Keratinocyte (primary cell): ENCODE data around the gene FDX2. TPM values are rescaled to one million over a fixed set of nuclear protein-coding genes. Genes with fewer than 3 reads are reported as not detected.
"Not testable (repeated sequence)": the region's sequence is repeated elsewhere in the genome, so short reads cannot be mapped to it uniquely, and the experiment has no call there.

ENCODE experiments used
- DNase-seq: peaks from one replicate; pipeline ENCODE4 v3.0.0-alpha.2; 2011; ENCODE audit warnings: low read depth, missing footprints, low spot score
- FAIRE-seq: peaks from 2 replicates; lab custom pipeline; 2011; peaks lifted over from hg19 to GRCh38; lab: Jason Lieb, UNC
- H2AFZ ChIP-seq: 2 replicates; pipeline ENCODE4 v1.6.0; 2012; ENCODE audit warnings: low read length, control low read depth, inconsistent platforms; ENCODE audit not compliant: control insufficient read depth
- H3K27ac ChIP-seq: 2 replicates; pipeline ENCODE4 v1.5.1; 2011; ENCODE audit warnings: low read length; ENCODE audit not compliant: control insufficient read depth, insufficient read depth
- H3K27me3 ChIP-seq: 3 replicates; pipeline ENCODE4 v1.6.0; 2011; ENCODE audit warnings: low read length; ENCODE audit not compliant: control insufficient read depth, insufficient read depth; ENCODE audit errors: extremely low read depth
- H3K36me3 ChIP-seq, 2 experiments: 2 replicates in 1 of 2; 3 replicates in 1 of 2; pipeline ENCODE4 v1.5.1; 2011; ENCODE audit warnings: low read length in 2 of 2, mild to moderate bottlenecking in 1 of 2; ENCODE audit not compliant: control insufficient read depth in 2 of 2, insufficient read depth in 2 of 2; ENCODE audit errors: extremely low read depth in 1 of 2
- H3K4me1 ChIP-seq: 3 replicates; pipeline ENCODE4 v1.5.1; 2011; ENCODE audit warnings: low read length; ENCODE audit not compliant: control insufficient read depth, insufficient read depth; ENCODE audit errors: extremely low read depth
- H3K4me2 ChIP-seq: 3 replicates; pipeline ENCODE4 v1.6.0; 2011; ENCODE audit warnings: low read depth, low read length; ENCODE audit not compliant: control insufficient read depth, insufficient read depth; ENCODE audit errors: extremely low read depth
- H3K4me3 ChIP-seq, 3 experiments: fragments of 200-600 bp in 1 of 3; sonication (generic) in 1 of 3; 2 replicates in 2 of 3; 3 replicates in 1 of 3; pipeline ENCODE4 v1.5.1; 2011 to 2016; ENCODE audit warnings: low read length in 3 of 3, mild to moderate bottlenecking in 3 of 3, control low read depth in 2 of 3, inconsistent platforms in 1 of 3, low read depth in 1 of 3, mixed read lengths in 1 of 3, mixed run types in 1 of 3, moderate library complexity in 1 of 3; ENCODE audit not compliant: control insufficient read depth in 2 of 3, insufficient read depth in 2 of 3; ENCODE audit errors: extremely low read depth in 1 of 3
- H3K79me2 ChIP-seq: 2 replicates; pipeline ENCODE4 v1.6.0; 2012; ENCODE audit warnings: low read length; ENCODE audit not compliant: control insufficient read depth, insufficient read depth
- H3K9ac ChIP-seq: 3 replicates; pipeline ENCODE4 v1.6.0; 2011; ENCODE audit warnings: low read length; ENCODE audit not compliant: control insufficient read depth, insufficient read depth; ENCODE audit errors: extremely low read depth
- H3K9me1 ChIP-seq: 3 replicates; pipeline ENCODE4 v1.6.0; 2011; ENCODE audit warnings: low read length; ENCODE audit not compliant: control insufficient read depth, insufficient read depth; ENCODE audit errors: extremely low read depth
- H3K9me3 ChIP-seq: 2 replicates; pipeline ENCODE4 v1.5.1; 2012; ENCODE audit warnings: low read depth, low read length; ENCODE audit not compliant: control insufficient read depth
- H4K20me1 ChIP-seq: 3 replicates; pipeline ENCODE4 v1.6.0; 2011; ENCODE audit warnings: low read length; ENCODE audit not compliant: control insufficient read depth, insufficient read depth; ENCODE audit errors: extremely low read depth
- CTCF ChIP-seq, 3 experiments: IDR thresholded peaks in 1 of 3; conservative IDR thresholded peaks in 1 of 3; optimal IDR thresholded peaks in 1 of 3; 2 replicates in 2 of 3; 3 replicates in 1 of 3; pipeline versions ENCODE3 to v1.5.1; 2011; ENCODE audit warnings: low read length in 3 of 3, mild to moderate bottlenecking in 3 of 3, moderate library complexity in 2 of 3, control low read depth in 1 of 3, inconsistent platforms in 1 of 3; ENCODE audit not compliant: insufficient read depth in 2 of 3; ENCODE audit errors: extremely low read depth in 1 of 3
- EZH2 ChIP-seq: IDR thresholded peaks from one replicate; pipeline ENCODE4 v1.6.1; 2012; ENCODE audit warnings: inconsistent platforms, mild to moderate bottlenecking, low read length, moderate library complexity
- dilution Hi-C: fragments of 300-500 bp; cut with MboI; formaldehyde crosslinking; loops from one replicate; pipeline ENCODE4 v1.7.0; 2020; ENCODE audit warnings: low sequenced_read_pairs; ENCODE audit not compliant: extremely low pct_ligation_motif_present
- polyA plus RNA-seq, 5 experiments: library from polyadenylated mRNA; depleted of rRNA in 3 of 5; stranded (reverse) in 3 of 5; stranded (forward) in 1 of 5; unstranded in 1 of 5; fragments of >200 nt; gene quantifications; 1 replicate in 1 of 5; 2 replicates in 3 of 5; 3 replicates in 1 of 5; pipeline versions ENCODE4 v1.2.1 to v1.2.3, GENCODE V29; 2011 to 2012; ENCODE audit warnings: missing spikeins in 2 of 5, low read depth in 1 of 5, low replicate concordance in 1 of 5

FDX2 gene
- polyA plus RNA-seq, 1 donor (not counting 4 experiments of a cell fraction or from before 2014, with no cell fraction given), result 19.2 TPM

- H3K9me3 ChIP-seq, result no peaks in the 10 kb centered on the region
- FAIRE-seq (no peak), DNase-seq (no peak)
- H2AFZ ChIP-seq, result no peak overlapping the region
- TF ChIP-seq EZH2, result no peak
- no peak for TF ChIP-seq CTCF (optimal IDR thresholded peaks at IDR 0.05 in 1 of 3, IDR thresholded peaks at IDR 0.05 in 1 of 3, conservative IDR thresholded peaks at IDR 0.05 in 1 of 3; ENCODE audit: extremely low read depth in 1 of 3, insufficient read depth in 2 of 3, low read length in 3 of 3)
- no peaks in the 10 kb centered on the region for H4K20me1 ChIP-seq
- no peak overlapping the region for H3K4me2 ChIP-seq
- dilution Hi-C loops, result no loop called here
- H3K27me3 ChIP-seq, result peaks cover 16% of the 10 kb centered on the region
- no peak overlapping the region for H3K4me3 ChIP-seq
- H3K4me1 ChIP-seq, result peaks cover 32% of the 10 kb centered on the region
- H3K27ac ChIP-seq, result no peak overlapping the region
- no peaks in the 10 kb centered on the region for H3K9me1 ChIP-seq
- H3K79me2 ChIP-seq, result no peaks in the 10 kb centered on the region
- H3K9ac ChIP-seq, result no peak overlapping the region
- no peaks in the 10 kb centered on the region for H3K36me3 ChIP-seq
These were observed 31.5 kb downstream of the FDX2 start for GRCh38 chr19:10284065-10284959.

- DNase-seq (no peak), FAIRE-seq (no peak)
- Histone ChIP-seq H3K27ac (no peak overlapping the region), H3K79me2 (no peaks in the 10 kb centered on the region), H3K27me3 (peaks cover 10% of the 10 kb centered on the region), H3K9me1 (no peaks in the 10 kb centered on the region), H3K9me3 (no peaks in the 10 kb centered on the region), H3K4me3 (peak overlapping the region in 1 of 3 experiments; percentile 9), H3K4me1 (peaks cover 27% of the 10 kb centered on the region), H2AFZ (no peak overlapping the region), H3K9ac (no peak overlapping the region), H4K20me1 (no peaks in the 10 kb centered on the region), H3K4me2 (peak overlapping the region; percentile 34), H3K36me3 (no peaks in the 10 kb centered on the region)
- dilution Hi-C loops, result no loop called here
- TF ChIP-seq CTCF (optimal IDR thresholded peaks at IDR 0.05 in 1 of 3, IDR thresholded peaks at IDR 0.05 in 1 of 3, conservative IDR thresholded peaks at IDR 0.05 in 1 of 3; ENCODE audit: extremely low read depth in 1 of 3, insufficient read depth in 2 of 3, low read length in 3 of 3) (no peak), EZH2 (no peak)
These were observed 32.3 kb downstream of the FDX2 start for GRCh38 chr19:10283301-10284064.

- H3K4me3 ChIP-seq, dilution Hi-C loops, H3K27me3 ChIP-seq, H3K79me2 ChIP-seq, H3K4me2 ChIP-seq, H3K27ac ChIP-seq, H3K9me3 ChIP-seq, FAIRE-seq, H3K9me1 ChIP-seq, DNase-seq, H3K36me3 ChIP-seq, H2AFZ ChIP-seq, H3K9ac ChIP-seq, H4K20me1 ChIP-seq: not testable (repeated sequence)
- peaks cover 27% of the 10 kb centered on the region for H3K4me1 ChIP-seq
These were observed 33.8 kb downstream of the FDX2 start for GRCh38 chr19:10282043-10282442.
